ENCODE data around the gene LMO1. TPM values are rescaled to one million over a fixed set of nuclear protein-coding genes. Genes with fewer than 3 reads are reported as not detected.

The LMO1 gene
- total and polyA plus RNA-seq, 8 donors = 0.65 TPM; not detected in 7

DNA sequence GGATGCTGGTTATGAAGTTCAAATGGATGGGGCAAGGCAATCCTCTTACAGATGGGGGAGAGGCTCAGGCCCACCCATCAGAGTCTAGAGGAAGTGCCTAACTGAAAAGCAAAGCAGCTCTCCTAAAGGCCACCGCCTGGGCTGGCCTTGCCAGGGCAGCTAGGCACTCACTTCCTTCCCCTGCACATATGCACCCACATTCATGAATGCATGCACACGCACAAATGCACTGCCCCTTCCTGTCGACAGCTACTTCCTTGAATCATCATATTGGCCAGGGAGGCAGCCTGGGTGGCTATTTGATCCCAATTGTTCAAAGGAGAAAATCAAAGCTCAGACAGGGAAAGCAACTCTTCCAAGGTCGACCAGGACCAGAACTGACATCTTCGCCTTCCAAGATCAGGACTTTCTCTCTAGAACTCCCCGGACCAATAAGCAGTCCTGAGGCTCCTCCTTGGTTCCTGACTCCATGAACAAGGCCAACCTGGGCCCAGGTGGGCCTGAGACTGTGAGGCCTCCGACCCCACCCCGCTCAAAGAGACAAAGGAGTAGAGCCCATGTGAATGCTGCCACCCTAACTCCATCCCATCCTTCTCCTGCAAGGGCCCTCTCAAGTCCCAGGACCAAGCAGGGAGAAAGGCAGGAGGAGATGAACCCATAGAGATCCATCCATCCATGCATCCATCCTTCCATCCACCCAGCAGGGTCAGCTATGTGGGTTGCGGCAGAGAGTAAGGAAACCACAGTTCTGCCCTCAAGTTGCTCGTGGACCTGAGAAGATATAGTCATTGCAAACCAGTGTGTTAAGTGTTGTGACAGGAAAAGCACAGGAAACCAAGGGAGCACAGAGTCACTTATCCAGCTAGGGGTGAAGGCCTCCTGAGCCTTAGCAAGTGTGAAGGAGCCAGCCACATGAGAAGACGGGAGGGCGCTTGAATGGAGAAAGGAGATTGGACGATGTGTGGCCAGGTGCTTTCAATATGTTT, 35.4 kb upstream of the LMO1 start:
- TF ChIP-seq, protein P1, sequence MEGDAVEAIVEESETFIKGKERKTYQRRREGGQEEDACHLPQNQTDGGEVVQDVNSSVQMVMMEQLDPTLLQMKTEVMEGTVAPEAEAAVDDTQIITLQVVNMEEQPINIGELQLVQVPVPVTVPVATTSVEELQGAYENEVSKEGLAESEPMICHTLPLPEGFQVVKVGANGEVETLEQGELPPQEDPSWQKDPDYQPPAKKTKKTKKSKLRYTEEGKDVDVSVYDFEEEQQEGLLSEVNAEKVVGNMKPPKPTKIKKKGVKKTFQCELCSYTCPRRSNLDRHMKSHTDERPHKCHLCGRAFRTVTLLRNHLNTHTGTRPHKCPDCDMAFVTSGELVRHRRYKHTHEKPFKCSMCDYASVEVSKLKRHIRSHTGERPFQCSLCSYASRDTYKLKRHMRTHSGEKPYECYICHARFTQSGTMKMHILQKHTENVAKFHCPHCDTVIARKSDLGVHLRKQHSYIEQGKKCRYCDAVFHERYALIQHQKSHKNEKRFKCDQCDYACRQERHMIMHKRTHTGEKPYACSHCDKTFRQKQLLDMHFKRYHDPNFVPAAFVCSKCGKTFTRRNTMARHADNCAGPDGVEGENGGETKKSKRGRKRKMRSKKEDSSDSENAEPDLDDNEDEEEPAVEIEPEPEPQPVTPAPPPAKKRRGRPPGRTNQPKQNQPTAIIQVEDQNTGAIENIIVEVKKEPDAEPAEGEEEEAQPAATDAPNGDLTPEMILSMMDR (IDR thresholded peaks at IDR 0.05) = no peak
- TF ChIP-seq POLR2A (IDR thresholded peaks at IDR 0.05) (no peak), EP300 (IDR thresholded peaks at IDR 0.05) (no peak), POLR2AphosphoS5 (IDR thresholded peaks at IDR 0.05) (no peak)
- no peaks in the 10 kb centered on the region for H3K36me3 ChIP-seq
- WGBS, 5 donors = 73 to 94% (median 86%) methylated on average over 13 of the region's 13 CpGs
- no peak overlapping the region for H3K27ac ChIP-seq
- intact Hi-C loops (cut with DNase I; ENCODE audit: low total_unique reads) = no loop called here
- no peaks in the 10 kb centered on the region for H3K4me1 ChIP-seq
- DNase-seq = peak in 1 of 2 donors; percentile 13
- no peaks in the 10 kb centered on the region for H3K27me3 ChIP-seq
- no peak overlapping the region for H3K4me3 ChIP-seq
- H3K9me3 ChIP-seq = peaks cover 0 to 10% (median 5%) of the 10 kb centered on the region in 4 donors

DNA sequence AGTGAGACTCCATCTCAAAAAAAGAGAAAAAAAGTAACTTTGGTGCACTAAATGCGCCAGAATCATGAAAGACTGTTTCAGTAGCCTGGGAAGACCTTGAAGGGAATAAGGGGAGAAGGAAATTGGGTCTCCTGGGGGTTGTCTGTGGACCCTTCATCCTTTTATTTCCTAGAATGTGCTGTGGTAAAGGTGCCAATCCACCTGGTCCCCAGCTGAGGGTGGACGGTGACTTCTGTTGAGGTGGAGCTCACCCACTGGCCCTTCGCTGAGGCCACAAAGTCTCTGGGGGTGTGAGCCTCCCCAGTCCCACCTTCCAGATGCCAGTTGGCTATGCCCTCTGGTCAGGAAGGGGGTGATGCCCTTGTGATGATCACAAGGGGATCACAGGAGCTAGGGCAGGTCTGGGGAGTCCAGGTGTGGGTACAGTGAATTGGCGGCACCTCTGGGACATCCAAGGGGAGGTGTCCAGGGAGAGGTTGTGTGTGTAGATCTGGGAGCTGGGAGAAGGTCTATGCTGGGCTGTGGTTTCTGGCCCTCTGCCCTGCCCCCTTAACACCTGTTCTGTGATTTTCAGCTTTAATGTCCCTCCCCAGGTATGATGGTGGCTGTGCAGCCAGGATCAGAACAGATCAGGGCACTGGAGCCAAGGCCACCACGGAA, 34.2 kb upstream of the LMO1 start:
- Histone ChIP-seq H3K4me1 (no peaks in the 10 kb centered on the region), H3K36me3 (no peaks in the 10 kb centered on the region), H3K4me3 (no peak overlapping the region), H3K27ac (no peak overlapping the region), H3K27me3 (no peaks in the 10 kb centered on the region), H3K9me3 (no peaks in the 10 kb centered on the region)
- peak in 1 of 2 donors; percentile 8 for DNase-seq
- intact Hi-C loops (cut with DNase I; ENCODE audit: low total_unique reads) = no loop called here
- 91 to 95% (median 94%) methylated on average over 4 to 5 of the region's 5 CpGs for WGBS, 5 donors
- TF ChIP-seq EP300 (IDR thresholded peaks at IDR 0.05) (no peak), POLR2AphosphoS5 (IDR thresholded peaks at IDR 0.05) (no peak), POLR2A (IDR thresholded peaks at IDR 0.05) (no peak)
- TF ChIP-seq, protein P1 (IDR thresholded peaks at IDR 0.05) = no peak

DNA sequence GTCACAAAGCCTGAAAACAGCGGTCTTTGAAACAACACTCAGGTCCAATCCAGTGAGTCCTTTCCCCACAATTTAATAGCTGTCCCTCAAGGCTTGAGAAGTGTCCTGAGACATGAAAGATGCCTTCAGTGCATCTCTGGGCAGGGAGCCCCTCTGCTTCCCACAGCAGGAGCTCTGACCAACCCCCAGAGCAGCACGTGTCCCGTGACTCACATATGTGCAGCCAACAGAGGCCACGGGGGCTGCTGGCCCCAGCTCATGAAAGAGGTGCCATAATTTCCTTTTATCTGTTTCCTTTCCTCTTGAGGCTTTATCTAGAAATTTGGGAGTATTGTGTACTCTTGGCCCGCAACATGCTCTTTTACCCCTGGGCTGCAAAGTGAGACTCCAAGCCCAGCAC, 33.2 kb upstream of the LMO1 start:
- no peak overlapping the region for H3K4me3 ChIP-seq
- TF ChIP-seq EP300 (IDR thresholded peaks at IDR 0.05) = no peak
- TF ChIP-seq POLR2A (IDR thresholded peaks at IDR 0.05) = no peak
- TF ChIP-seq POLR2AphosphoS5 (IDR thresholded peaks at IDR 0.05) = no peak
- TF ChIP-seq, protein P1 (IDR thresholded peaks at IDR 0.05) = no peak
- intact Hi-C loops (cut with DNase I; ENCODE audit: low total_unique reads) = no loop called here
- DNase-seq = no peak
- H3K27ac ChIP-seq = no peak overlapping the region
- 60 to 70% (median 67%) methylated on average over 5 of the region's 5 CpGs for whole genome bisulfite sequencing, 5 donors
- no peaks in the 10 kb centered on the region for H3K9me3 ChIP-seq
- H3K36me3 ChIP-seq = no peaks in the 10 kb centered on the region
- H3K27me3 ChIP-seq = no peaks in the 10 kb centered on the region
- no peaks in the 10 kb centered on the region for H3K4me1 ChIP-seq

DNA sequence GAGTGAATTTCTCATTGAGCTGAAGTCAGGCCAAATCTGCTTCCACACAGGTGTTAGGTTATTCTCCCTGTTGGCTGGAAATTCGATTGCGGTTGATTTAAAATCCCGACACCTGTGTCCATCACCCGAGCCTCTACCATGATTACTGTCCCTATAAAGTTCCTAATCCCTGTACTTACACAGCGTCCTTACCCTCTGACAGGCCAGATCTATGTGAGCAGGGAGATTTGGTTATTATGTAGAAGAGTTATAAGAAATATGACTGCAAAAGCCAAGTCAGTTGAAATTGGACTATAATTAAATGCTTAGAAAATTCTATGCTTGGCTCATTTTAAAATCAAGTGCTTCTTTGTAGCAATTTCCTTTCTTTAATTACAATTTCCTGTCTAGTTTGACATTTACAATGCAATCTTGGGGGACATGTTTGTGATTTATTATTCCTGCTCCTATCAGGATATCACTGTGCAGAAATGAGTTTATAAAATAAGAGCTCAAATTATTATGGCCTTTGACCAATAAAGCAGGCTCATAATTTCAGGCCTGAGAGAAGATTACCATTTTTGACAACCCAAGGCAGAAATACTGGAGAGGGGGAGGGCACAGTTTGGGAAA, 32.5 kb upstream of the LMO1 start:
- TF ChIP-seq EP300 (IDR thresholded peaks at IDR 0.05) = no peak
- TF ChIP-seq, protein P1 (IDR thresholded peaks at IDR 0.05) = no peak
- no peak for TF ChIP-seq POLR2AphosphoS5 (IDR thresholded peaks at IDR 0.05)
- no peak for TF ChIP-seq POLR2A (IDR thresholded peaks at IDR 0.05)
- 73 to 83% (median 75%) methylated on average over 5 of the region's 5 CpGs for WGBS, 5 donors

More for the DNA sequence above, 32.5 kb upstream of the LMO1 start:
- Histone ChIP-seq H3K27ac (no peak overlapping the region), H3K36me3 (no peaks in the 10 kb centered on the region), H3K4me3 (no peak overlapping the region), H3K9me3 (no peaks in the 10 kb centered on the region), H3K27me3 (no peaks in the 10 kb centered on the region), H3K4me1 (no peaks in the 10 kb centered on the region)
- intact Hi-C loops (cut with DNase I; ENCODE audit: low total_unique reads) = no loop called here
- no peak for DNase-seq
